GM10847 (cell line): ENCODE measurements around the gene SLC4A8.

Experiments used
- POLR2A ChIP-seq: IDR thresholded peaks from 2 replicates; pipeline ENCODE4 v1.6.1; 2011; ENCODE audit not compliant: insufficient read length; ENCODE audit errors: extremely low read depth

SLC4A8 gene

GRCh38 chr12:51540996-51541395 is 116.4 kb downstream of the SLC4A8 start:
- TF ChIP-seq POLR2A, result no peak

- no peak for TF ChIP-seq POLR2A
Observed at GRCh38 chr12:51546097-51546496, 121.5 kb downstream of the SLC4A8 start.

- no peak for TF ChIP-seq POLR2A
Observed at GRCh38 chr12:51547606-51548005, 123.0 kb downstream of the SLC4A8 start.

- no peak for TF ChIP-seq POLR2A
Observed at GRCh38 chr12:51548241-51548640, 123.6 kb downstream of the SLC4A8 start.

- TF ChIP-seq POLR2A, result no peak
Observed at GRCh38 chr12:51549637-51550036, 125.0 kb downstream of the SLC4A8 start.
